Loucy (cell line): Measurements from ENCODE around the gene UNC13D.
A peak's percentile ranks its signal among the peaks of the same experiment; 100 is the strongest.

ENCODE experiments used
- H2AFZ ChIP-seq: fragments of 200-600 bp; sonication (generic); 2 replicates; pipeline ENCODE4 v1.6.0; 2016; ENCODE audit warnings: antibody characterized with exemption, mild to moderate bottlenecking, low read length, moderate library complexity
- H3F3A ChIP-seq: fragments of 200-600 bp; 2 replicates; pipeline ENCODE4 v1.6.0; 2016; ENCODE audit warnings: antibody characterized with exemption, low read depth, mild to moderate bottlenecking
- H3K27me3 ChIP-seq: fragments of 200-600 bp; sonication (generic); 2 replicates; pipeline ENCODE4 v1.6.1; 2014; ENCODE audit warnings: low read length, mild to moderate bottlenecking; ENCODE audit not compliant: insufficient read depth, poor library complexity, severe bottlenecking
- H3K36me3 ChIP-seq: fragments of 200-600 bp; sonication (generic); 2 replicates; pipeline ENCODE4 v1.6.1; 2016; ENCODE audit warnings: low read length; ENCODE audit not compliant: insufficient read depth
- H3K4me1 ChIP-seq: fragments of 200-600 bp; sonication (generic); 2 replicates; pipeline ENCODE4 v1.5.1; 2014; ENCODE audit warnings: low read length, mild to moderate bottlenecking; ENCODE audit not compliant: insufficient read depth, poor library complexity, severe bottlenecking
- H3K4me2 ChIP-seq: fragments of 200-600 bp; sonication (generic); 2 replicates; pipeline ENCODE4 v1.6.0; 2014; ENCODE audit warnings: antibody characterized with exemption, low read length, low read depth, mild to moderate bottlenecking; ENCODE audit not compliant: poor library complexity, severe bottlenecking
- H3K4me3 ChIP-seq: fragments of 200-600 bp; sonication (generic); 2 replicates; pipeline ENCODE4 v1.5.1; 2014; ENCODE audit warnings: low read length, mild to moderate bottlenecking, mixed read lengths; ENCODE audit not compliant: poor library complexity, severe bottlenecking
- H3K79me2 ChIP-seq: fragments of 200-600 bp; sonication (generic); 2 replicates; pipeline ENCODE4 v1.6.1; 2014; ENCODE audit warnings: low read length; ENCODE audit not compliant: insufficient read depth
- H3K9ac ChIP-seq: fragments of 200-600 bp; sonication (generic); 2 replicates; pipeline ENCODE4 v1.6.0; 2014; ENCODE audit warnings: mild to moderate bottlenecking, low read depth, low read length, moderate library complexity; ENCODE audit not compliant: poor library complexity, severe bottlenecking
- H3K9me2 ChIP-seq: fragments of 200-600 bp; sonication (generic); replicated peaks from 2 replicates; pipeline ENCODE4 v1.6.1; 2016; ENCODE audit warnings: low read depth, low read length, mixed read lengths
- H3K9me3 ChIP-seq: fragments of 200-600 bp; sonication (generic); 2 replicates; pipeline ENCODE4 v1.6.1; 2014; ENCODE audit warnings: mild to moderate bottlenecking, antibody characterized with exemption, low read length, low read depth; ENCODE audit not compliant: insufficient read depth
- H4K20me1 ChIP-seq: fragments of 200-600 bp; sonication (generic); 2 replicates; pipeline ENCODE4 v1.6.0; 2014; ENCODE audit warnings: antibody characterized with exemption, low read length, mild to moderate bottlenecking; ENCODE audit not compliant: insufficient read depth, poor library complexity, severe bottlenecking
- EZH2phosphoT487 ChIP-seq: fragments of 200-600 bp; IDR thresholded peaks from 2 replicates; pipeline ENCODE4 v1.6.1; 2018; ENCODE audit warnings: antibody characterized with exemption, mild to moderate bottlenecking, moderate library complexity, borderline replicate concordance
- TF ChIP-seq, protein P1 (sequence below): fragments of 200-600 bp; sonication (generic); conservative IDR thresholded peaks from 2 replicates; pipeline ENCODE4 v1.5.1; 2014; ENCODE audit warnings: mild to moderate bottlenecking, antibody characterized with exemption, low read length

UNC13D gene

DNA sequence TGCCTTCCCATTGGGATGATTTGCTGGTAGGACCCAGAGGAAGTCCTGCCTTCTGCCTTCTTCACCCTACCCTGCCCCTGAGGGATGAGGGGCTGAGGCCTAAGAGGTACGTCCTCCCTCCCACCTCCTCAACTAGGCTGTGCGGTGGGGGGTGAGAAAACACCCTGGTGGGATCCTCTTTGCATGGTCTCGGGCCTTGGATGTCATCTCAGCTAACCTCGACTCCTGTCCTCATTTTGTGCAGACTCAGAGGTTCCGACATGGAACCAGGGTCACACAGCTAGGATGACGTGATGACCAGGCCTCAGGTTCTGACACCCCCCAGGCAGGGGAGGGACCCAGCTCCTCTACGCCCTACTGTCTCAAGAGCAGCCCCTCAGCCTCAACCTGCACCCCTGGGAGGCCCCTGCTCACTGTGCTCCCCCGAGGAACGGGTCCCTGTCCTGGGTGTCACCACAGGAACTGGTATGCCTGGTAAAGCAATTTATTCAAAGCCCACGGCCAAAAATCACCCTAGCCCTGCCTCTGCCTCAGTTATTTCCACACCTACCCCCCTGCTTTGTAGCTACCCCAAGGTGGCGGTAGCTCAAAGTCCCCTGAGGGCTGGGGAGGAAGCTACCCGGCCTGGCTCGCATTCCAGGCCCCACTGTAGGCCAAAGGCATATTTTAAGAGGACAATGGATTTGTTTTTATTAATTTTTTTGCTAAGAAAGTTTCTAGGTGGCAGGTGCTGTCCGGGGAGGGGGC lies 17.5 kb downstream of the UNC13D start:
- H3K79me2 ChIP-seq: peaks cover 4% of the 10 kb centered on the region; the same call in 1 of the 2 replicates
- no peaks in the 10 kb centered on the region for H3K9me3 ChIP-seq
- H2AFZ ChIP-seq: no peak overlapping the region
- TF ChIP-seq, protein P1, sequence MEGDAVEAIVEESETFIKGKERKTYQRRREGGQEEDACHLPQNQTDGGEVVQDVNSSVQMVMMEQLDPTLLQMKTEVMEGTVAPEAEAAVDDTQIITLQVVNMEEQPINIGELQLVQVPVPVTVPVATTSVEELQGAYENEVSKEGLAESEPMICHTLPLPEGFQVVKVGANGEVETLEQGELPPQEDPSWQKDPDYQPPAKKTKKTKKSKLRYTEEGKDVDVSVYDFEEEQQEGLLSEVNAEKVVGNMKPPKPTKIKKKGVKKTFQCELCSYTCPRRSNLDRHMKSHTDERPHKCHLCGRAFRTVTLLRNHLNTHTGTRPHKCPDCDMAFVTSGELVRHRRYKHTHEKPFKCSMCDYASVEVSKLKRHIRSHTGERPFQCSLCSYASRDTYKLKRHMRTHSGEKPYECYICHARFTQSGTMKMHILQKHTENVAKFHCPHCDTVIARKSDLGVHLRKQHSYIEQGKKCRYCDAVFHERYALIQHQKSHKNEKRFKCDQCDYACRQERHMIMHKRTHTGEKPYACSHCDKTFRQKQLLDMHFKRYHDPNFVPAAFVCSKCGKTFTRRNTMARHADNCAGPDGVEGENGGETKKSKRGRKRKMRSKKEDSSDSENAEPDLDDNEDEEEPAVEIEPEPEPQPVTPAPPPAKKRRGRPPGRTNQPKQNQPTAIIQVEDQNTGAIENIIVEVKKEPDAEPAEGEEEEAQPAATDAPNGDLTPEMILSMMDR: no peak
- TF ChIP-seq EZH2phosphoT487: no peak
- peak overlapping the region; percentile 35 for H3K9ac ChIP-seq
- no peak overlapping the region for H3K4me2 ChIP-seq
- H3F3A ChIP-seq: no peaks in the 10 kb centered on the region
- peaks cover 11% of the 10 kb centered on the region for H4K20me1 ChIP-seq
- no peak overlapping the region for H3K4me3 ChIP-seq
- H3K4me1 ChIP-seq: peaks cover 5% of the 10 kb centered on the region
- no peaks in the 10 kb centered on the region for H3K27me3 ChIP-seq
- no peaks in the 10 kb centered on the region for H3K9me2 ChIP-seq
- H3K36me3 ChIP-seq: peaks cover 55% of the 10 kb centered on the region; the same call in 1 of the 2 replicates

DNA sequence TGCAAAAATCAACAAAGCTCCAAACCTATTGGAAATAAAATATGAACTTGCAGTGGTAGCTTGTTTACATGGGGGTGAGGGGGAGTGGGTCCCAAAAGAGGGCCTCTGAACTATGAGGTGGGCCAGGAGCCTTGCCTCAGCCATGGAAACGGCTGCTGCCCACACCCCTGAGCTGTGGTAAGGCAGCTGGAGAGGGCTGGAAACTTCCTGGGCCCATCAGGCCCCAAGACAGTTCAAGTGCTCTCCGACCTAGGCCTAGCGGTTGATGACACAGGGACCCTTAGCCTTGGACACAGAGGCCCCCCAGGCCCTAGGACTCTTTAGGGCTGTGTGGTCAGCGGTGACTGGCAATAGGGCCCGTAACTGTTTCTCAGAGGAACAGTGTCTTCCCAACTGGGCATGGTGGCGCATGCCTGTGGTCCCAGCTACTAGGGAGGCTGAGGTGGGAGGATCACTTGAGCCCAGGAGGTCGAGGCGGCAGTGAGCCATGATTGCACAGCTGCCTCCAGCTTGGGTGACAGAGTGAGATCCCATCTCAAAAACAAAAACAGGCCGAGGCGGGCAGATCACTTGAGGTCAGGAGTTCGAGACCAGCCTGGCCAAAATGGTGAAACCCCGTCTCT lies 18.3 kb downstream of the UNC13D start:
- no peaks in the 10 kb centered on the region for H3K27me3 ChIP-seq
- H2AFZ ChIP-seq: no peak overlapping the region
- H3K4me1 ChIP-seq: peaks cover 5% of the 10 kb centered on the region
- H3K9me2 ChIP-seq: no peaks in the 10 kb centered on the region
- no peak overlapping the region for H3K4me2 ChIP-seq
- TF ChIP-seq, protein P1: no peak
- TF ChIP-seq EZH2phosphoT487: no peak
- no peaks in the 10 kb centered on the region for H3K9me3 ChIP-seq
- H3K79me2 ChIP-seq: peaks cover 4% of the 10 kb centered on the region; the same call in 1 of the 2 replicates
- H3K4me3 ChIP-seq: no peak overlapping the region
- H3K9ac ChIP-seq: no peak overlapping the region
- no peaks in the 10 kb centered on the region for H3F3A ChIP-seq
- peaks cover 10% of the 10 kb centered on the region for H4K20me1 ChIP-seq
- H3K36me3 ChIP-seq: peaks cover 61% of the 10 kb centered on the region; the same call in 1 of the 2 replicates

- Histone ChIP-seq H3K9me2 (no peaks in the 10 kb centered on the region), H3K9ac (no peak overlapping the region), H3K9me3 (no peaks in the 10 kb centered on the region), H3K4me3 (no peak overlapping the region), H3K4me1 (peaks cover 5% of the 10 kb centered on the region), H3F3A (no peaks in the 10 kb centered on the region), H3K36me3 (peaks cover 62% of the 10 kb centered on the region; the same call in 1 of the 2 replicates), H3K4me2 (no peak overlapping the region), H3K79me2 (peaks cover 4% of the 10 kb centered on the region; the same call in 1 of the 2 replicates), H3K27me3 (no peaks in the 10 kb centered on the region), H4K20me1 (peaks cover 8% of the 10 kb centered on the region), H2AFZ (no peak overlapping the region)
- TF ChIP-seq, protein P1: no peak
- TF ChIP-seq EZH2phosphoT487: no peak
Measured at GRCh38 chr17:75825149-75825552, 19.1 kb downstream of the UNC13D start.
